DOHH2 (cell line): ENCODE results near the gene ZAR1.

Experiments used
- EZH2phosphoT487 ChIP-seq: fragments of 200-600 bp; sonication (generic); IDR thresholded peaks from 2 replicates; pipeline ENCODE4 v1.6.1; 2017; ENCODE audit warnings: borderline replicate concordance, mild to moderate bottlenecking, antibody characterized with exemption, low read length, moderate library complexity, mixed read lengths
- TF ChIP-seq, protein P1 (sequence below): fragments of 200-600 bp; sonication (generic); IDR thresholded peaks from one replicate; pipeline ENCODE4 v1.5.1; 2014; ENCODE audit warnings: antibody characterized with exemption, mild to moderate bottlenecking, low read depth, low read length; ENCODE audit not compliant: poor library complexity, severe bottlenecking

DNA sequence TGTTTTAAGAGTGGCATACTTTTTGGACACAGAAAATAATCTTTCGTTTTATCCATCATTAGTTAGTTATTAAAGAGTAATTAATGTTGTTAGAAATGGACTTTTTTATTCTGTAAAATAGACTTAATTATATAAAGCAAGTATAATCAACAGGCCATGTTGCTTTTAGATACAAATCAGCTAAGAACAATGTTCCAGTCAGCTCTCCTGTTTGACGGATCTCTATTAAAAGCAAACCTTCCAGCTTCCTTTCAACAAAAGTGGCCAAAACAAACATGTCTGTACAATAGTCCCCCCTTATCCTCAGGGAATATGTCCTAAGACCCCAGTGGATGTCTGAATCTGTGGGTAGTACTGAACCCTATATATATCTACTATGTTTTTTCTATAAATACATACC, 11.8 kb upstream of the ZAR1 start:
- TF ChIP-seq, protein P1, sequence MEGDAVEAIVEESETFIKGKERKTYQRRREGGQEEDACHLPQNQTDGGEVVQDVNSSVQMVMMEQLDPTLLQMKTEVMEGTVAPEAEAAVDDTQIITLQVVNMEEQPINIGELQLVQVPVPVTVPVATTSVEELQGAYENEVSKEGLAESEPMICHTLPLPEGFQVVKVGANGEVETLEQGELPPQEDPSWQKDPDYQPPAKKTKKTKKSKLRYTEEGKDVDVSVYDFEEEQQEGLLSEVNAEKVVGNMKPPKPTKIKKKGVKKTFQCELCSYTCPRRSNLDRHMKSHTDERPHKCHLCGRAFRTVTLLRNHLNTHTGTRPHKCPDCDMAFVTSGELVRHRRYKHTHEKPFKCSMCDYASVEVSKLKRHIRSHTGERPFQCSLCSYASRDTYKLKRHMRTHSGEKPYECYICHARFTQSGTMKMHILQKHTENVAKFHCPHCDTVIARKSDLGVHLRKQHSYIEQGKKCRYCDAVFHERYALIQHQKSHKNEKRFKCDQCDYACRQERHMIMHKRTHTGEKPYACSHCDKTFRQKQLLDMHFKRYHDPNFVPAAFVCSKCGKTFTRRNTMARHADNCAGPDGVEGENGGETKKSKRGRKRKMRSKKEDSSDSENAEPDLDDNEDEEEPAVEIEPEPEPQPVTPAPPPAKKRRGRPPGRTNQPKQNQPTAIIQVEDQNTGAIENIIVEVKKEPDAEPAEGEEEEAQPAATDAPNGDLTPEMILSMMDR, result no peak
- TF ChIP-seq EZH2phosphoT487, result no peak
